Effector memory CD8-positive, alpha-beta T cell (primary cell): ENCODE data around the gene RDM1.
"Not testable (repeated sequence)": the region's sequence is repeated elsewhere in the genome, so short reads cannot be mapped to it uniquely, and the experiment has no call there.

Experiments
- ATAC-seq: fragments of 150-1000 bp; cut with Tn5 transposase; replicated peaks from 2 replicates; pipeline ENCODE4 v1.10.0; 2021; ENCODE audit warnings: mild to moderate bottlenecking, moderate library complexity
- DNase-seq, 3 experiments: peaks; one replicate each; pipeline ENCODE4 v3.0.0; 2021
- H3K27ac Mint-ChIP-seq, 2 donors: one replicate each; pipeline ENCODE4 v1.8.0; 2022; ENCODE audit warnings: mild to moderate bottlenecking in 2 of 2, mixed read lengths in 2 of 2, moderate library complexity in 2 of 2
- H3K27me3 Mint-ChIP-seq, 2 donors: one replicate each; pipeline ENCODE4 v1.8.0; 2022; ENCODE audit warnings: mixed read lengths in 2 of 2
- H3K36me3 Mint-ChIP-seq: one replicate; pipeline ENCODE4 v1.8.0; 2022; ENCODE audit warnings: mild to moderate bottlenecking, moderate library complexity, mixed read lengths; ENCODE audit not compliant: insufficient read depth
- H3K4me1 Mint-ChIP-seq, 2 donors: one replicate each; pipeline ENCODE4 v1.8.0; 2022; ENCODE audit warnings: low read depth in 2 of 2, mixed read lengths in 2 of 2
- H3K4me3 Mint-ChIP-seq, 2 donors: one replicate each; pipeline ENCODE4 v1.8.0; 2022; ENCODE audit warnings: mild to moderate bottlenecking in 2 of 2, mixed read lengths in 2 of 2, moderate library complexity in 2 of 2
- H3K9me3 Mint-ChIP-seq, 2 donors: one replicate each; pipeline ENCODE4 v1.8.0; 2022; ENCODE audit warnings: mixed read lengths in 2 of 2

The RDM1 gene

DNA sequence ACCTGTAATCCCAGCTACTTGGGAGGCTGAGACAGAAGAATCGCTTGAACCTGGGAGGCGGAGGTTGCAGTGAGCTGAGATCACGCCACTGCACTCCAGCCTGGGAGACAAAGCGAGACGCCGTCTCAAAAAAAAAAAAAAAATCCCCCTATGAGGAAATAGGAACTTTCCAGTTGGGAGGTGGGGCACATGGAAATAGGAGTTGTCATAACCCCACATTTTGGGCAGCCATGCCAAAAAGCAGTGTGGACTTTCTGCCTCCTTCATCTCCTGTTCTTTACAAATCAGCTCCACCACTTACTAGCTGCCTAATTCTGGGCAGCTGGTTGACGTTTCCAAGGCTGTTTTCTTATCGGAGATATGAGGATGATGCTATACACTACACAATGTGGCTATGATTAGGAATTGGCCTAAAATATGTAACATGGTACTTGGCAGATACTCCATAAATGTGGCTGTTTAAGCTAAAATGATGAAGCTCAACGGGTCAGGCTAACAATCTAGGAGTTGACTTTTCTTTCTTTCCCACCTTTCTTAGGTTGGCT, 28.9 kb downstream of the RDM1 start:
- Mint-ChIP-seq H3K36me3 (peaks cover 4% of the 10 kb centered on the region), H3K27ac (peak overlapping the region; percentile 95 to 97), H3K4me1 (peaks cover 54 to 60% of the 10 kb centered on the region in 2 donors), H3K27me3 (no peaks in the 10 kb centered on the region), H3K4me3 (peak overlapping the region; percentile 78), H3K9me3 (no peaks in the 10 kb centered on the region)
- ATAC-seq (no peak), DNase-seq (no peak)

- no peaks in the 10 kb centered on the region for H3K27me3 Mint-ChIP-seq
- no peaks in the 10 kb centered on the region for H3K9me3 Mint-ChIP-seq
- DNase-seq (peak in 2 of 3 experiments; percentile 50 to 56), ATAC-seq (peak; percentile 54)
- peaks cover 56 to 67% of the 10 kb centered on the region in 2 donors for H3K4me1 Mint-ChIP-seq
- peaks cover 12% of the 10 kb centered on the region for H3K36me3 Mint-ChIP-seq
- peak overlapping the region; percentile 95 to 97 for H3K27ac Mint-ChIP-seq
- H3K4me3 Mint-ChIP-seq, result peak overlapping the region; percentile 78
These were observed 29.7 kb downstream of the RDM1 start for GRCh38 chr17:35900708-35901480.

GRCh38 chr17:35900280-35900679, 30.3 kb downstream of the RDM1 start:
- H3K27ac Mint-ChIP-seq, result peak overlapping the region; percentile 95 to 97
- DNase-seq (peak in 2 of 3 experiments; percentile 22 to 29), ATAC-seq (peak; percentile 12)
- peaks cover 63 to 69% of the 10 kb centered on the region in 2 donors for H3K4me1 Mint-ChIP-seq
- H3K36me3 Mint-ChIP-seq, result peaks cover 13% of the 10 kb centered on the region
- H3K9me3 Mint-ChIP-seq, result no peaks in the 10 kb centered on the region
- no peaks in the 10 kb centered on the region for H3K27me3 Mint-ChIP-seq
- peak overlapping the region; percentile 78 for H3K4me3 Mint-ChIP-seq

- H3K9me3 Mint-ChIP-seq, result no peaks in the 10 kb centered on the region
- no peak for DNase-seq
- ATAC-seq, result peak; percentile 20
- no peaks in the 10 kb centered on the region for H3K27me3 Mint-ChIP-seq
- H3K27ac Mint-ChIP-seq, result peak overlapping the region; percentile 95 to 97
- peak overlapping the region; percentile 78 for H3K4me3 Mint-ChIP-seq
- H3K36me3 Mint-ChIP-seq, result peaks cover 18% of the 10 kb centered on the region
- peaks cover 75 to 79% of the 10 kb centered on the region in 2 donors for H3K4me1 Mint-ChIP-seq
These were observed 32.1 kb downstream of the RDM1 start for GRCh38 chr17:35898283-35899070.

- Mint-ChIP-seq H3K27ac (peak overlapping the region; percentile 95 to 97), H3K4me1 (peaks cover 79 to 82% of the 10 kb centered on the region in 2 donors), H3K4me3 (peak overlapping the region; percentile 78), H3K36me3 (peaks cover 18% of the 10 kb centered on the region)
- not testable (repeated sequence) for H3K9me3 Mint-ChIP-seq, ATAC-seq, DNase-seq, H3K27me3 Mint-ChIP-seq
These were observed 32.8 kb downstream of the RDM1 start for GRCh38 chr17:35897772-35898171.

DNA sequence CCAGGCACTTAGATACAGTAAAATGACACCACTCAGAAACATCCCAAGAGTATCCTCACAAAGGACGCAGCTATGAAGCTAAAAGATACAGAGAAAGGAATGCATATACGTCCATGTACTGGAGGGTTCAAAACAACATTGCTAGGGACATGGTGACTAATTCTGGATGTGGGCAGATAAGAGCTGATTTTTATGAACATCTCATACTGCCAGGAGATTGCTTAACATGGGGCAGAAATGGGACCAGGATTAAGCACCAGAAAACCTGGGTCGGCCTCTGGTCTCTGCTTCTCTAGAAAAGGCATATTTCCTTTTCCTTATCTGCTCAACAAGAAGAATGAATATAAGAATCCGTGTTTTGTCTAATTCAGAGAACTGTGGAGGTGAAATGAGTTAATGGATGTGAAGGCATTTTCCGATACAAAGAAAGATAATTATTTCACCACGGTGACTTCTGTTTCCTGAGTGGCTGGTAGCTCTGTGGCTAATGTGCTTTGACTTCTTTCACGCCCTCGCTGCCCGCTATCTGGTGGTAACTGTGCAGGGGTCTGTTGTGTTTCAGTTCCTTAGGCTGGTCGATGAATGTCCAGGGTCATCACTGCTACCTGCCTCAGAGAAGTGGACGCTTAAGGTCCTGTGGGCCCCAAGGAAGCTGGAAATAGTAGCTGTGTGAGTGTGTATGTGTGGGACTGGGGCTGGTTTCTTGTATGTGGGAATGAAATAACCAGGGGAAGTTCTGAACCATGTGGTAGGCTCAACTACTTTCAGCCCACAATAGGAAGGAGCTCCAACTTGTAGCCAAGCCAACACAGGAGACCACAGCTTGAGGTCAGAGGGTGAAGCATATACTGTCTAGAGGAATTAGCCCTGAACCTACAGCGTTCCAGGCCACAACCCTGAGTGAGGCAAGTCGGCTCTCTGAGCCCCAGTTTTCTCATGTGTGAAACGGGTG, 34.7 kb downstream of the RDM1 start:
- peak overlapping the region; percentile 89 to 91 for H3K27ac Mint-ChIP-seq
- peak overlapping the region; percentile 76 to 81 for H3K4me3 Mint-ChIP-seq
- ATAC-seq, result peak; percentile 76
- H3K4me1 Mint-ChIP-seq, result peaks cover 86 to 89% of the 10 kb centered on the region in 2 donors
- H3K36me3 Mint-ChIP-seq, result peaks cover 30% of the 10 kb centered on the region
- peaks cover 0 to 3% of the 10 kb centered on the region in 2 donors for H3K9me3 Mint-ChIP-seq
- H3K27me3 Mint-ChIP-seq, result no peaks in the 10 kb centered on the region
- DNase-seq, result peak; percentile 54 to 69 (median 65)

DNA sequence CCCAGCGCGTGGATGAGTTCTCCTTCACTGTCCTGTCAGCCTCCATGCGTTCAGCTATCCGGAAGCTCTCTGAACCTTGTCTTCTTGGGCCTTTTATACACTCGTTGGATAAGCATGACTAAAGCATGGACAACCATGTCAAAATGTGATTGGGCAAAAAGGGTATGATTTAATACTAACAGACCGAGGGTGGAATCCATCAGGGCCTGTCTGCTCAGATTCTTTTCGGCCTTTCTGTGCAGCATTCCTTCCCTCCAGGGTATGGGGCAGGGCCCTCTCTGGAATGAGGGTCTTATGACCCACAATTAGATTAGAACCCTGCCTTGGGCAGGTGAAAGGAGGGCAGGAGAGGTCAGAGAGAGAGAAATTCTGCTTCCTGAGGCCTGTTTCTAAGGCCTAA, 36.4 kb downstream of the RDM1 start:
- Mint-ChIP-seq H3K36me3 (peaks cover 38% of the 10 kb centered on the region), H3K4me1 (peaks cover 85 to 89% of the 10 kb centered on the region in 2 donors), H3K9me3 (peaks cover 0 to 3% of the 10 kb centered on the region in 2 donors)

GRCh38 chr17:35893751-35894150, 36.8 kb downstream of the RDM1 start:
- H3K27me3 Mint-ChIP-seq, result no peaks in the 10 kb centered on the region
- no peak for DNase-seq
- peak overlapping the region in 1 of 2 donors; percentile 15 for H3K4me3 Mint-ChIP-seq
- H3K4me1 Mint-ChIP-seq, result peaks cover 85 to 89% of the 10 kb centered on the region in 2 donors
- peak overlapping the region; percentile 28 to 83 for H3K27ac Mint-ChIP-seq
- peaks cover 40% of the 10 kb centered on the region for H3K36me3 Mint-ChIP-seq
- peaks cover 0 to 3% of the 10 kb centered on the region in 2 donors for H3K9me3 Mint-ChIP-seq
- ATAC-seq, result no peak

More for the DNA sequence above, 36.4 kb downstream of the RDM1 start:
- ATAC-seq, result no peak
- peak overlapping the region in 1 of 2 donors; percentile 83 for H3K27ac Mint-ChIP-seq
- DNase-seq, result no peak
- H3K27me3 Mint-ChIP-seq, result no peaks in the 10 kb centered on the region
- H3K4me3 Mint-ChIP-seq, result peak overlapping the region; percentile 15 to 40

- no peak for ATAC-seq
- no peaks in the 10 kb centered on the region for H3K27me3 Mint-ChIP-seq
- DNase-seq, result peak in 1 of 3 experiments; percentile 55
- H3K9me3 Mint-ChIP-seq, result peaks cover 0 to 3% of the 10 kb centered on the region in 2 donors
- peaks cover 40% of the 10 kb centered on the region for H3K36me3 Mint-ChIP-seq
- peak overlapping the region; percentile 47 to 71 for H3K4me3 Mint-ChIP-seq
- H3K4me1 Mint-ChIP-seq, result peaks cover 78 to 84% of the 10 kb centered on the region in 2 donors
- peak overlapping the region; percentile 83 to 91 for H3K27ac Mint-ChIP-seq
These were observed 38.2 kb downstream of the RDM1 start for GRCh38 chr17:35892091-35893035.

DNA sequence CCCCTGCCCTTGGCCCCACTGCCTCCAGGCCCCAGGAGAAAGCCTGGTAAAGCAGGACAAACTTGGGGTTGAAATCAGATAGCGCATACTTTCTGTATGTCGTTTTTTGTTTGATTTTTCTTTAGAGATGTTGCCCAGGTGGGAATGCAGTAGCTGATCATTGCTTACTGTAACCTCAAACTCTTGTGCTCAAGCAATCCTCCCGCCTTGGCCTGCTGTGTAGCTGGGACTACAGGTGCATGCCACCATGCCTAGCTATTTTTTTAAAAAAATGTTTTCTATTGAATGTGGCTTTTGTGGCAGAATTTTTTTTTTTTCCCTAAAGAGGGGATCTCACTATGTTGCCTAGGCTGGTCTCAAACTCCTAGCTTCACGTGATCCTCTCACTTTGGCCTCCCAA, 39.3 kb downstream of the RDM1 start:
- no peak for ATAC-seq

DNA sequence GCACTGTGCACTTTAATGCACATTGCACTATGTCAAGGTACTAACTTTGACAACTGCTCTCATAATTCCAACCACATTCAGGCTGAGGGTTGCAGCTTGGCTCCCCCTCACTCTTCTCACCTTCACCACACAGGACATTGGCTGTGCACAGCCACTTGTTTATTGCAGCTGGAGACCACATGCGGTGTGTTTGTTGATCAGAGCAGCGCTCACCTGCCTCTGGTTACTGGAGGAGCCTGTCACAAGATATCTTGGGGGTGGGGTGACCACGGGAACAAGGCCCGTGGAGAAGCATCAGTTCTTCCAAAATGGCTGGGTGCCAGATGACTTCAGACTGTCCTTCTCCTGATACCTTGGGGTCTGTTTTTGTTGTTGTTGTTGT, 39.8 kb downstream of the RDM1 start:
- Mint-ChIP-seq H3K4me1 (peaks cover 68 to 73% of the 10 kb centered on the region in 2 donors), H3K27ac (peak overlapping the region; percentile 83 to 99), H3K9me3 (peaks cover 0 to 3% of the 10 kb centered on the region in 2 donors), H3K4me3 (peak overlapping the region; percentile 47 to 76), H3K27me3 (no peaks in the 10 kb centered on the region), H3K36me3 (peaks cover 31% of the 10 kb centered on the region)
- DNase-seq, result peak; percentile 75 to 81 (median 76)
- peak; percentile 84 for ATAC-seq

More for the DNA sequence above, 39.3 kb downstream of the RDM1 start:
- peaks cover 73 to 78% of the 10 kb centered on the region in 2 donors for H3K4me1 Mint-ChIP-seq
- H3K9me3 Mint-ChIP-seq, result peaks cover 0 to 3% of the 10 kb centered on the region in 2 donors
- H3K27me3 Mint-ChIP-seq, result no peaks in the 10 kb centered on the region
- H3K4me3 Mint-ChIP-seq, result peak overlapping the region; percentile 47 to 76
- peak overlapping the region; percentile 83 to 99 for H3K27ac Mint-ChIP-seq
- H3K36me3 Mint-ChIP-seq, result peaks cover 36% of the 10 kb centered on the region
- DNase-seq, result no peak
